ENCODE data around the gene CFAP43.

- TF ChIP-seq POLR2AphosphoS5 (IDR thresholded peaks at IDR 0.05; ENCODE audit: low read depth, low read length) (no peak), TAF1 (IDR thresholded peaks at IDR 0.05; ENCODE audit: borderline replicate concordance, insufficient read depth, low read length) (no peak)
Measured at GRCh38 chr10:104117839-104118323, 114.3 kb downstream of the CFAP43 start.

Data from PFSK-1 (cell line).